ENCODE data around the gene NCKAP5L.

The NCKAP5L gene

DNA sequence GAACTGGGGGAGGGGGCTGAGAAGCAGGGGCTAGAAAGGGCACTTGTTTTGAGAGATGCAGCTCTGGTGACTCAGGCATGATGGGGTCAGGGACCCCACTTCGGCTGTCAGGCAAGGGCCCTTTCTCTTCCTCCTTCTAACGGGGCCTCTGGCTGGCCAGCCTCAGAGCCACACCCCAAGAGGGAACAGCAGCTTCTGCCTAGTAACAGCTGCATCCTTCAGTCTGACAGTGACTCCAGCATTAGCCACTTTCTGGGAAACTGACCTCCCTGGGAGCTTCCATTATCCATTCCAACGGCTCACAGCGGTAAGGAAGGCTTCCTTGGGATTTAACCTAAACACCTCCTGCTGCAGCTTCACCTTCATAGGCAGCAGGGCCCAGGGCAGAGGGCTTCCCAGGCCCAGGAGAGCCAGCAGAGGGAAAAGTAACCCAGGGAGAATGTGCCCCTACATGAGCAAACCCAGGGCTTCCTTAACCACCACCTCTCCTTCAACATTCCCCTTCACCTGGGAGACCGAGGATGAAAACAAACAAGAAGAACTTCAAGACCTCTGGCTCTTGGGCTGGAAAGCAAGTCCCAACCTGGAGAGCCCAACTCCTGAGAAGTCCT, 2.7 kb downstream of the NCKAP5L start:
- DNase-seq (ENCODE audit: extremely low spot score): no peak
- ChIA-PET CTCF (interaction anchor here (0.9 to 5.4 kb wide), 9 partner anchors 10 to 286 kb away, joined by 3 to 55 read pairs (median 4); no protein-coding TSS in a partner anchor), POLR2A (interaction anchor here (0.6 kb wide), 1 partner anchor 819 kb away, joined by 5 read pairs; no protein-coding TSS in a partner anchor)
- TF ChIP-seq, protein P1, sequence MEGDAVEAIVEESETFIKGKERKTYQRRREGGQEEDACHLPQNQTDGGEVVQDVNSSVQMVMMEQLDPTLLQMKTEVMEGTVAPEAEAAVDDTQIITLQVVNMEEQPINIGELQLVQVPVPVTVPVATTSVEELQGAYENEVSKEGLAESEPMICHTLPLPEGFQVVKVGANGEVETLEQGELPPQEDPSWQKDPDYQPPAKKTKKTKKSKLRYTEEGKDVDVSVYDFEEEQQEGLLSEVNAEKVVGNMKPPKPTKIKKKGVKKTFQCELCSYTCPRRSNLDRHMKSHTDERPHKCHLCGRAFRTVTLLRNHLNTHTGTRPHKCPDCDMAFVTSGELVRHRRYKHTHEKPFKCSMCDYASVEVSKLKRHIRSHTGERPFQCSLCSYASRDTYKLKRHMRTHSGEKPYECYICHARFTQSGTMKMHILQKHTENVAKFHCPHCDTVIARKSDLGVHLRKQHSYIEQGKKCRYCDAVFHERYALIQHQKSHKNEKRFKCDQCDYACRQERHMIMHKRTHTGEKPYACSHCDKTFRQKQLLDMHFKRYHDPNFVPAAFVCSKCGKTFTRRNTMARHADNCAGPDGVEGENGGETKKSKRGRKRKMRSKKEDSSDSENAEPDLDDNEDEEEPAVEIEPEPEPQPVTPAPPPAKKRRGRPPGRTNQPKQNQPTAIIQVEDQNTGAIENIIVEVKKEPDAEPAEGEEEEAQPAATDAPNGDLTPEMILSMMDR (IDR thresholded peaks at IDR 0.05; ENCODE audit: control extremely low read depth, extremely low read depth, low read depth, missing control alignments): no peak

DNA sequence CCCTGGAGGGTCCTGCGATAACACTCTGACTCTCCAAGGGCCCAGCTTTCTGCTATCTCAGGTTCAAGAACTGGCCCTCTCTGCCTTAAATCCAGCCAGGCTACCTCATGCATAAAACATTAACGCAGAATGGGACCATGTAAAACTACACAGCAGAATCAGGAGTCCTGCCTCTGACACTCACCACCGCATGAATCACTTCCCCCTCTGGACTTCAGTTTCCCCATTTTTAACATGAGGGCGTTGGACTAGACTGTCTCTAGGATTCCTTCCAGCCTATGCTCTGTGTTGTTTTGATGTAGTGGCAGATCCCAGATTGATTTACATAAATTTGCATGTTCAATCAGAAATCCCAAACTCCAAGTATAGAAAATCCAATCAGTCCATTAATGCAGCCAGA, 3.3 kb downstream of the NCKAP5L start:
- TF ChIP-seq, protein P1 (IDR thresholded peaks at IDR 0.05; ENCODE audit: control extremely low read depth, extremely low read depth, low read depth, missing control alignments): no peak
- ChIA-PET POLR2A (interaction anchor here (0.6 kb wide), 1 partner anchor 818 kb away, joined by 5 read pairs; no protein-coding TSS in a partner anchor), CTCF (interaction anchor here (0.9 to 2.2 kb wide), 5 partner anchors 9 to 142 kb away, joined by 3 to 9 read pairs (median 4); no protein-coding TSS in a partner anchor)
- DNase-seq (ENCODE audit: extremely low spot score): no peak

DNA sequence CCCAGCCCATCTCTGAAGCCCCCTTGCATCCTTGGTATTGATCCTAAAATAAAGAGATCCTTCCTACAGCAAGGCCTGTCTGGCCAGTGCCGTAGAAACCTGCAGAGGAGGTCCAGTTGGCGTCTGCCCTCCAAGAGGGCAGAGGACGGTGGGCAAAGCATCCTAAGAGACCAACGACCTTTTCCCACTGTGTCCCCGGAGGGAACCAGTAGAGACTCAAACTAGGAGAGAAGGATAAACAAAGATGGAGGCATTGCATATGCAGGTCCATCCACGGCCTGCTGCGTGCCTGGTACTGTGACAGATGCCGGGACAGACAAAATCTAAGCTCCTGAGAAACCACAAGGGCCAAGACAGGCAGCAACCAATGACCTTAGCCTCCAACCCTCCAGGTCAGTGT, 3.8 kb downstream of the NCKAP5L start:
- ChIA-PET CTCF (interaction anchor here (1.2 to 1.3 kb wide), 3 partner anchors 14 to 143 kb away, joined by 3 to 7 read pairs (median 4); no protein-coding TSS in a partner anchor), POLR2A (no interaction called here)
- DNase-seq (ENCODE audit: extremely low spot score): no peak
- TF ChIP-seq, protein P1 (IDR thresholded peaks at IDR 0.05; ENCODE audit: control extremely low read depth, extremely low read depth, low read depth, missing control alignments): no peak

DNA sequence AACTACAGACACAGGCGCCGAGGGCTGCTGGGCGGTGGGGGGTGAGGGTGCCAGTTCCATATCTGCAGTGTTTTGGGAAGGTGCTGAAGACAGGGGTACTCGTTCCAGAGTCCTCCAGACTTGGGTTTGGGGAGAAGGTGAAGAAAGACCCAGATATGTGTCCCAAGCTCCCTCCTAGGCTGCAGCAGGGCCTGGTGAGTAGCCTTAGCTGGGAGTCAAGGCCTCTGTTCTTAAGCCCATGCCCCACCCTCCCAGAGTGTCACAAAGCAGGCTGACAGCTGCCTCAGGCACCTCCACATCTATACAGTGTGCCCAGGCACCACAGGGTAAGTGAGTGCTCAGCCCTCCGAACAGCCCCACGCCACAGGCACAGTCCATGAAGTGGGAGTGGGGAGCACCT, 4.3 kb downstream of the NCKAP5L start:
- TF ChIP-seq, protein P1 (IDR thresholded peaks at IDR 0.05; ENCODE audit: control extremely low read depth, extremely low read depth, low read depth, missing control alignments): no peak
- ChIA-PET CTCF (interaction anchor here (1.2 to 1.4 kb wide), 3 partner anchors 13 to 143 kb away, joined by 3 to 7 read pairs (median 3); no protein-coding TSS in a partner anchor), POLR2A (no interaction called here)
- DNase-seq (ENCODE audit: extremely low spot score): no peak

DNA sequence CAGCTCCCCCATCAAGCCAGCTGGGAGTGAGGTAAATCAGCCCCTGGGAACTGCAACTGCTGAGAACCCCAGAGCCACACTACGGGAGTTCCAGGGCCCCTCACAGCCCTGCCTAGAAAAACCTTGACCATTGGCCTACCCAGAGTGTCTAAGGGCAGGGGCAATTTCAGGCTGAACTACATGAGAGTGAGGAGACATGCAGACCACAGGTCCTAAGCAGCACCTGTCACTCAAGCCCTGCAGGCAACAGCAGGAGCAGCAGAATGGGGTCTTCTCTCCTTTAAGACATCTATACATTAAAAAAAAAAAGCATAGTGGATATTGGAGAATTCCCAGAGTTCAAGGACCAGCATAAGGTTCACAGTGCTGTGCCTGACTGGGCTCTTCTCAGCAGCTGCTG, 4.9 kb downstream of the NCKAP5L start:
- POLR2A ChIA-PET: no interaction called here

More for the DNA sequence above, 4.9 kb downstream of the NCKAP5L start:
- CTCF ChIA-PET: interaction anchor here (1.0 to 1.6 kb wide), 4 partner anchors 13 to 144 kb away, joined by 3 read pairs; no protein-coding TSS in a partner anchor
- TF ChIP-seq, protein P1 (IDR thresholded peaks at IDR 0.05; ENCODE audit: control extremely low read depth, extremely low read depth, low read depth, missing control alignments): no peak
- no peak for DNase-seq (ENCODE audit: extremely low spot score)
